HL-60/S4 treated with retinoic acid at 250 ng/mL for 4 days and 3 days (cell line): ENCODE measurements around the gene TEX261.

Source experiments
- in situ Hi-C: fragments of 300-500 bp; cut with MboI; formaldehyde crosslinking; loops from 2 replicates; pipeline ENCODE4 v1.7.0; 2022; ENCODE audit warnings: low sequenced_read_pairs

The TEX261 gene

DNA sequence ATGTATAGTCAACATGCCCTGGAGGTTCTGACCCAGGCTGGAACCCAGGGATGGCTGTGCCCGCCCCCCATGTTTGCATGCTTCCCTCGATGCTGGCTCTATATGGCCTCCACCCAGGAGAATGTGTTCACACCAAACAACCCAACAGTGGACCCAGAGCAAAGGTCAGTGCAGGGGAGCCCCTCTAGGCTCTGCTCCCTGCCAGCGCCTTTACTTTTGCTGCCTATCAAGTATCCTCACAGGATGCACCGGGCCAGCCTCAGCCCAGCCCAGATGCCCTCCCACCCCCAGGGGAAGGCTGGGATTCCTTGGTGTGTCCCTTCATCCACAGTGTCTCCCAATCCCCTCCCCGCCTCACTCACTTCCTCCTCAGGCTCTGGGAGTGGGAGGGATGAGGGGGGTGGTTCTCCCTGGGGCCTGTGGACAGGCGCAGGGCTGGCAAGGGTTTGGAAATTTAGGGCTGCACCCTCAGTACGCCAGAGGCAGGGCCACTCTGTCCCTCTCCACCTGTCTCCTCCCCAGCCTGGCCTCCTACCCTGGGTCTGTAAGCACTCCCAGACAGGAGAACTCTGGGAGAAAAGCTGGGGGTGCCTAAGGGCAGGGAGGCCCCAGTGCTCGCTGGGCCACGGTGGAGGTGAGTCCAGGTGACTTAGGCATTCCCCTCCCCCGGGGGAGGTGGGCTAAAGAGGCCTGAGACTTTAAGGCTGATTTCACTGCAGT, 56.6 kb downstream of the TEX261 start:
- in situ Hi-C loops, result no loop called here

GRCh38 chr2:70936979-70937811, 57.5 kb downstream of the TEX261 start:
- in situ Hi-C loops, result no loop called here

DNA sequence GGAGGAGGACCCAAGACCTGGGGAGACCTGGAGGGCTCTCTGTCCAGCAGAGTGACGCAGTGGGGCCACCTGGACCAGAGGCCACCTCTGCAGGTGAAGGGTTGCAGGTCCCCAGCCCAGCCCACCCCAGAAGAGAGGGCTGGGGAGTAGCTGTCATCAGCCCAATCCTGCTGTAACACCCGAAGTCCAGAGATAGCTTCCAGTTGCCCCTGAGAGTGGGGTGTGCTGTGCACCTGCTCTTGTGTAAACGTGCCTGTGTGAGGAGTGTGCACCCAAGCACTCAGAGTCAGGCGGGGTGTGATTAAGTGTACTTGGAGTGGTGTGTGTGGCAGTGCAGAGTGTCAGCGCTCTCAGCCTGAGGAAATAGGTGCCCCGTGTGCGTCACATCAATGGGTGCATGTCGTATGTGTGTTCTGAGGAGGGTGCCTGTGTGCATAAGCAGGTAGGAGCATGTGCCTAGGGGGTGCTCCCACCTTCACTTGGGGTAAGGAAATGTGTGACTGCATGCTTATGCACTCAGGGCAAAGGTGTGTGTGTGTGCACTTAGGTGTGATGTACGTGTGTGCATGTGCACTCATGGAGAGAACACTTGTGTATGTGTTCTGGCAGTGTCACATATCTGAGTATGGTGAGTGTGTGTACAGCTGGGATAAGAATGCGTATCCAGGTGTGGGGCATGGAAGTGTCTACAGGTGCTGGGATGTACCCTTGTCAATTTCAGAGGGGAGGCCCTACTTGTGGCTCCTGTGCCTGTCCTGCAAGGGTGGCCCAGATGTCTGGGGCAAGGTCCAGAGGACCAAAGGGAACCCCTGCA, 58.3 kb downstream of the TEX261 start:
- in situ Hi-C loops, result no loop called here
